Activated T-helper 1 cell treated with anti-CD3 and anti-CD28 coated beads, Interleukin-2, amount 50 U/mL, for 16 hours (primary cell): ENCODE measurements around the gene ATOH8.

Source experiments
- DNase-seq, 2 donors: peaks; one replicate each; pipeline ENCODE4 v3.0.0-alpha.2; 2020; ENCODE audit warnings: low read depth in 1 of 2, low spot score in 1 of 2

The ATOH8 gene

DNA sequence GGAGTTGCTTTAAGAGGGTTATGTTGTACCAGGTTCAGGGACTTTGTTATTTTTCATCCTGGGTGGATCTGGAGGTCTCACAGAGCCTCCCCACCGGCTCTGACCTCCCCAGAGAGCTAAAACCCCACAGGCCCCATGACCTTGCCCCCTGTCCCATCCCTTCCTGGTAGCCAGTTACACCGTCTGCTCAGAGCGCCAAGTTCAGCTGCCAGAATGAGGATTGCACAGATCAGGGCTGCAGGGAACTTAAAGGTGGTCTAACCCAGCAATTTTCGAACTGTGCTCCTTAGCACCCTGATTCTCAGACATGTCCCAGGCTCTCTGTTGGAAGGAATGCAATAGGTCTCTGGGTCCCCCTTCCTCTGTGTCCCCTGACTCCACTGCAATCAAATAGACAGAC, 32.1 kb downstream of the ATOH8 start:
- DNase-seq: no peak

DNA sequence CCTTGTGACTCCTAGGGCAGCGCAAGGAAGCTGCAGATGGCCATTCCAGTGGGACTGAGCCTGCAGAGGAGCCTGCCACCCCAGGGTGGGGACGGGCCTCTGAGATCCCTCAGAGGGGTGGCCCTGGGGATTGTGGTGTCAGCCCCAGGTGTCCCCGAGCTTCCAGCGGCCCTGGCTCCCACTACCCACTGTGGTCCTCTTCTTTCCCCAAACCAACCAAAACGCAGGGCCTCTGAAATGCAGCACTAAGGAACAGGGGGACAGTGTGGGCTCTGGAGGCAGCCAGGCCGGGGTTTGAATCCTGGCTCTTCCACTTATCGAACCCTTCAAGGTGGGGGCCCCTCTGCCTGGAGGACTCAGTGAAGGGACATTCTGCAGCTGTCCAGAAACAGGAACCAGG, 32.7 kb downstream of the ATOH8 start:
- no peak for DNase-seq

DNA sequence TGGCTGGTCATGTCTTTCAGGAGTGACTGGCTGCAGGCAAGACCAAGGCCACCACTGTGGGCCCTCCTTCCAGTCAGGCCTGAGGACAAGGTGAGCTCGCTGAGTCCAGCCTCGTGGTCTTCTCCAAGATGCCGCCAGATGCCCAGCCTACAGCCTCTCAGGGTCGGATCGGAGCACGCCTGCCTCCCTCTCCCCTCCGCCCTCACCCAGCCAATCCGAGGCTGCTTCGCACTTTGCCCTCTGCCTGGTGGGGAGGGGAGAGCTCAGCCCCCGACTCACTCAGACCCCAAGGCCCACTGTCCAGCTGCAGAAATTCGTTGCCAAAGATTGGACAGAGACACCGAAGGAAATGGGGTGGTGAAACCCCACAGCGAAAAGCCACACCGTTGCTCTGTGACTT, 33.1 kb downstream of the ATOH8 start:
- no peak for DNase-seq

DNA sequence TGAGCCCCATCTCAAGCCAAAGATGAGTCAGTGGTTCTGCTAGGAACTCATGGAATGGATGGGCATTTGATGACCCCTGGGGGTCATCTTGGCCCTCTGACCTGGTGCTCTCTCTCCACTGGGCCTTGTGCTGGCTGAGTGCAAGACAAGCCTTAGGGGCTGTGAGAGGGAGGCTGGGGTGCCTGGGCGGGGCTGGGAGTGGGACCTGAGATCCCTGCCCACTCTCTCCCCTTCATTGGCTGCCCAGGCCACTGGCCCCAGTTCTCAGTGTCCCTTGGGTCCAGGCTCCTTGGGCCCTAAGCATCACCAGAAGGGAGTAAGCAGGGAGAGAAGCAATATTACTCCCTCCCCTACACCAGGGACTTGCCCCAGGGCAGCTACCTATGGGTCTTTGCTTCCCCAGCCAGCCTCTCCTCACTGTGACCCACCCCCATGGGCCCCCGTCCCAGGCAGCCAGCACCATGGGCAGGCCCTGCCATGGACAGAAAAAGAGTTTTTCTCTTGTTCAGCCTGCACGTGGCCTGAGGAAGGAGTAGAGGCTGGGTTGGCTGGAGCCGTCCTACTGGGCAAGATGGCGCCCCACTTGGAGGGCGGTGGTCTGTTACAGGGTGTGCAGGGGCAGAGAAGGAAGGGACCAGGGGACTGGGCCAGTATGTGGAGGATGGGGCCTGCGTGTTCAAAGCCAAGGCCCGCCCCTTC, 33.6 kb downstream of the ATOH8 start:
- DNase-seq: no peak

DNA sequence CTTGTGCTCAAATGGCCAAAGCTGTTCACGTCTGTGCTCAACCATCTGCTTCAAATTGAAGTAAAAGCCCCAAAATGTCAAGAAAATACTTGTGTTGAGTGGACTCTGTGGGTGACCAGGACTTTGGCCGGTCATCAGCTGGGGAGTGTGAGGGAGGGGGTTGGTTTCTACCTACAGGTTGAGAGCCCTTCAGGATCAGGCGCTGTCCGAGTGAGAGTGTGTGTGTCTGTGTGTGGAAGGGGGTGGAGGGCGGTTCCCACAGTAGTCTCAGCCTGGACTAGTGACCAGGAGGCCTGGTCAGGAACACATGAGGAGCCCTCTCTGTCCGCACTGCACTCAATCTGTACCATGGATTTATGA, 34.2 kb downstream of the ATOH8 start:
- DNase-seq: no peak

DNA sequence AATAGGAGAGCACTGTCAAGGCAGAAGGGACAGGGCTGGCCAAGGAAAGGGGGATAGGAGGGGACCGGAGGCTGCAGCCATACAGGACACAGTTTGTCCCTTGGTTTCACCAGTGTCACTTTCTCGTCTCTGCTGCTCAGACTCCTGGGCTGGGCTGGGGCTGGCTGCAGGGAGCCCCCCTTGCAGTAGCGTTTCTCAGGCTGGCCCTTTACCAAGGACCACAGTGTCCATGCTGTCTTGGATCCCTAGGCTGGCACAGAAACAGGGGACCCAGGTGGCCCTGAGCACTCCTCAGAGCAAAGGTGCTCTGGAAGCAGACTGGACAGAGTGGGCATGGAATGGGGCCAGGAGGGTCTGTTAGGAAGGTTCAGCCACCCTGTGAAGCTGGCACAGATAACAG, 34.8 kb downstream of the ATOH8 start:
- no peak for DNase-seq

DNA sequence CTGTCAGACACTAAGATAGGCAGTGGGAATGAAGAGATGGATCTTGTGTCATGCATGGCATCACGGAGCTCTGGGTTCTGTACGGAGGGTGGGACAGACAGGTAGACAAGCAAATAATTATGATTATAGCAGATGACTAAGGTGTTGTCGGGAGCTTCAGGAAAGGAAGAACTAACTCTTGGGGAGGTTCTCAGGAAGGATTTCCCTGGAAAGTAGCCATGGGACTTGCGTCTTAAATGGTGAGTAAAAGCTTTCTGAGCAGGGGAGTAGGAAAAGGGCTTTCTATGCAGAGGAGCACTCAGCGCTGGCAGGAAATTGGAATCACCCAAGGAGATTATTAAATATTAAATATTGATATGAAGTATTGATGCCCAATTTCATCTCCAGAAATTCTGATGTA, 35.5 kb downstream of the ATOH8 start:
- no peak for DNase-seq

DNA sequence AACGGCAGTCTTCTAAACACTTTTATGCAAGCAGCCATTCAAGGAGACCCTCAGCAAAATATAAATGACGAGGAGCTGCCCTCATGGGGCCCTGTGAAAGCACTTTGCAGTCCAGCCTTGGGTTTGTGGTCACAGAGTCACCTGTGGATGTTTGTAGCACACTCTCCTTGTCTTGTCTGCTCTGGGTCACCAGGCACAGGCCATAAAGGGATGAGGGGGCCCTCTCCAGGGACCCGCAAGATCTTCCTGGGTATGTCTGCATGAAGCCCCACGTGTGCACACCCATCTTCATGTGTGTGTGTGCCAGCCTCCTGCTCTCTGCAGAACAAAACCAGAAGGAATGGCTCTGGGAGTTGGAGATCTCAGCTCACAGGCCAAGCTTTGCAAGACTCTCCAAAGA, 36.2 kb downstream of the ATOH8 start:
- DNase-seq: no peak

DNA sequence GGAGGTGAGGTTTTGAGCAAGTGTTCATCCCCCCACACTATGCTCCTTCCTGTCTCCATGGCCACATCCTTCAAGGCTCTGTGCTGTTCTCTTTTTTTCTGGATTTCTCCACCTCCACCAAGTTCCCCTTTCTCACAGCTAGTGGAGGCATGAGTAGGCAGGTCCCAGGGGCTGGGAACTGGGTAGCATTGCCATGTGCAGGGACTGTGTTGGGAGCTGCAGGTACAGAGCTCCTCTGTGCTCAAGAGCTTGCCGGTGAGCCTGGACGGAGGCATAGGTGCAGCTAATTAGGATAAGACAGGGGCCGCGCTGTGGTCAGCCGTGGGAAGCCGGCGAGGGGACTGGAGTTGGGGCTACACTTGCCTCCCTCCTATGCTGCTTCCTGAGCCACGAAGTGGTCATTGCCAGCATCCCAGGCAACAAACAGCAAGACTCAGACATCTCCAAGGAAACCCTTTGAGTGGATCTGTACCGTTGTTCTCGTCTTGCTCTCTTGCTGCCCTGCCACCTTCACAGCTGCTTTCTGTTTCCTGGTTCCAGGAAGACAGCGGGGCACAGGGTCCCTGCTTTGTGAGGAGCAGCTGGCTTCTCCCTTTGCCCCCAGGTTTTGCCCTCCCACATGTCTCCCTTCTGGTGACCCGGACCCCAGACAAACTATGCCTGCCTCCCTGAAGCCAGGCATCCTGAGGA, 36.9 kb downstream of the ATOH8 start:
- no peak for DNase-seq

DNA sequence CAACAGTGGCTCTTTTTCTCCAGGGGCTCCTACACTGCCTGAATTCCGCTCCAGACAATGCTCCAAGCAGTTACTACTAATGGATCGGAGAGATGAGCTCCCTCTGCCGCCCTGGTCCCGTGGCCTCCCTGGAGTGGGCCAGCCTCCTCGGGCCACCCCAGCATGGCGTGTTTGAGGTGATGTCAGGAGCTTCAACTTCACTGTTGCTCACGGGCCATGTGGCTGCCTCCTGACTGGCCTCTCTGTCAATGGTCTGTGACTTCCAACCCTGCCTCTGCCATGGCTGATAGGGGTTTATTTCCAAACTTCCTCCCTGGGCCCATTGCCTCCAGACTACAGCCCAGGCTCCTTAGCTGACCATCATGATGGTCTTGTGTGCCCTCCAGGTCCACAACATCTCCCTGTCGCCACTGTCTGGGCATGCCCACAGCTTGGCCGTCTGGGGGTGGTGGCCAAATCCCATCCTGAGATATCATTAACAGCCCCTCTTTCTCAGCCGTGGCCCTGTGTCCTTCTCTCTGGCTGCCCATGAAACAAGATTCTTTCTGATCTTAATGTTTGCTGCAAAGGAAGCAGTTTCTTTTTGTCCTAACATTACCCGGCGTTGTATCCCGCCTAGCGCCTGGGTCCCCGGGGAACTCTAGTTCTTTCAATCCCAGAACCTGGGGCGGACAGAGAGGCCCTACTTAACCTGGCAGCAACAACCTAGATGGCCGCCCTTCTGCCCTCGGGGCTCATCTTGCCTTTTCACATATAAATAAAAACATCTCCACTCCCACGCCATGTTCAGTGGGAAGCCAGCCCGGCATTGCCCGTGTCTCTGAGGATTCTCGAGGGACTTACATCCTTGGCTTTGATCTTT, 38.1 kb downstream of the ATOH8 start:
- no peak for DNase-seq

DNA sequence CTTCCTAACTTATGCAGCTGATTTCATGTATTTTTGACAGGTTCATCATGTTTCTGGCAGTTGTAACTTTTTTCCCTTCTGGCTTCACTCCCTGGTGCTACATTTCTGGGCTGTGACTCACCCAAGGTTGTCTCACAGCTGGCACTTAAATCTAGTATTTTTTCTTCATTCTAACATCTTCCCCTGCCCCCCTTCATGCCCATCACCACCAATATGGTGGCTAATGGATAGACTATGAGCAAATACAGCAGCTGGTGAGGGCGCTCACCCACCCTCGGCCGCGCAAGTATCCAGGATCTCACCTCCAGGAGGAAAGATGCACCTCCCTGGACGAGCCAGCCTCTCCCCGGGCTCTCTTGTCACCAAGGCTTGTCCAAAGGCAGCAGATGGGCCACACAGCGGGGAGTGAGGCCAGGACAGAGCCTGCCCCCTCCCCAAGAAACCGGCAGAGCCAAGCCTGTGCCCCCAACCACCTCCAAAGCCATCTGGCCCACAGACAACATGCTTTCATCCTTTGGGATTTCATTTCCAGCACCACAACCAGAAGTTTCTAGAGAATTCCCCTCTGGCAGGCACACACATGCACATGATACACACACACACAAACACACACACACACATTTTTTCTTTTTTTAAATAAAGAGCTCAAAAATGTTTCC, 39.1 kb downstream of the ATOH8 start:
- no peak for DNase-seq

DNA sequence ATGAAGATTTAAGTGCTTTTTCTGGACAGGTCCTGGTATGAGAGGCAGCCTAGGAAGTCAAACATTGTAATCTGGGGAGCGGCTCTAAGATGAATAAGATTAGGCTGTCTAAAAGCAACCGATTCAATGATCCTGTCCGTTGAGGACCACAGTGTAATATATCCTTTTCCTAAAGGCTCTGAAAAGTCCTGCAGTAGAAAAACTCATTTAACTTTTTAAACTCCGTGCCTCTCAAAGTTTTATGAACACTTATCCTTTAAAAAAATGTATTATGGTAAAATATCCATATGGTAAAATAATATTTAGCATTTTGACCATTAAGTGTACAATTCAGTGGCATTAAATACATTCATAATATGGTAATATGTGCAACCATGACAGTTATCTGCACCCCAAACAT, 39.8 kb downstream of the ATOH8 start:
- no peak for DNase-seq

DNA sequence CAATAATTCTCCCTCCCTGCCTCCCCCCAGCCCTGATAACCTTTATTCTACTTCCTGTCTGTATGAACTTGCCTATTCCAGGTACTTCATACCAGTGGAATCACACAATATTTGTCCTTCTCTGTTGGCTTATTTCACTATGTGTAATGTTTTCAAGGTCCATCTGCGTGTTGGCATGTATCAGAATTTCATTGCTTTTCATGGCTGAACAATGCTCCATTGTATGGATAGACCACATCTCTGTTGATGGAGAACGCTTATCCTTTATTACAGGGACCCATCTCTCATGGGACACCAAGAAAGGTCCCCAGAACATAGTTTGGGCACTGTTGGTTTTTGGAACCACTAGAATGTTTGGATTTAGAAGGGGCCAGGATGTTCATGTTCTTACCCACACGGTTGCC, 40.2 kb downstream of the ATOH8 start:
- DNase-seq: no peak

DNA sequence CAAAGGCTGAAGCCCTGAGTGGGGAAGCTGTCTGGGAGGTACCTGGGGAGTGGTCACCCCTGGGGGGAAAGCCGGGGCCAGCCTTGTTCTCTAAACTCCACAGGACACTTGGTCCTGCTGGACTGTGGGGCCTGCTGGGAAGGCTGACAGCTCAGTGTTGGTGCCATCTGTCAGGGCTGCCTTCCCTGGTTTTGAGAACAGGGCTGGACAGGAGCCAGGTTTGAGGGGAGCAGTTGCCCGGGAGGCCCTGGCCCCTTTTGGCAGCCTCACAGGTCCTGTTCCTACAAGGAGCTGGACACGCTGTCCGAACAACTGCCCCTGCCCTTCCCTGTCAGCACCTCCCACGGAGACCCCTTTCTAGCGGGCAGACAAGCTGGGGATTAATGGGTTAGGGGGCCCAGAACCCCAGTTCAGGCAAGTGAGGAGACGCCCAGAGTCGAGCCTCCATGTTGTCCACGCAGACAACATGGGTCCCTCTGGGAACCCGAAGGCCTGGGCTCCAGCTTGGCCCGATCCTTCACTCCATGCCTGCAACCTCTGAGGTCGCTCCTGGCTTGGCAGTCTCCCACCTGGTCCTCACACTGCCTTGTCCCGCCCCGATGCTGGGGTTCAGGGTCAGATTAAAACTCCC, 40.8 kb downstream of the ATOH8 start:
- no peak for DNase-seq

DNA sequence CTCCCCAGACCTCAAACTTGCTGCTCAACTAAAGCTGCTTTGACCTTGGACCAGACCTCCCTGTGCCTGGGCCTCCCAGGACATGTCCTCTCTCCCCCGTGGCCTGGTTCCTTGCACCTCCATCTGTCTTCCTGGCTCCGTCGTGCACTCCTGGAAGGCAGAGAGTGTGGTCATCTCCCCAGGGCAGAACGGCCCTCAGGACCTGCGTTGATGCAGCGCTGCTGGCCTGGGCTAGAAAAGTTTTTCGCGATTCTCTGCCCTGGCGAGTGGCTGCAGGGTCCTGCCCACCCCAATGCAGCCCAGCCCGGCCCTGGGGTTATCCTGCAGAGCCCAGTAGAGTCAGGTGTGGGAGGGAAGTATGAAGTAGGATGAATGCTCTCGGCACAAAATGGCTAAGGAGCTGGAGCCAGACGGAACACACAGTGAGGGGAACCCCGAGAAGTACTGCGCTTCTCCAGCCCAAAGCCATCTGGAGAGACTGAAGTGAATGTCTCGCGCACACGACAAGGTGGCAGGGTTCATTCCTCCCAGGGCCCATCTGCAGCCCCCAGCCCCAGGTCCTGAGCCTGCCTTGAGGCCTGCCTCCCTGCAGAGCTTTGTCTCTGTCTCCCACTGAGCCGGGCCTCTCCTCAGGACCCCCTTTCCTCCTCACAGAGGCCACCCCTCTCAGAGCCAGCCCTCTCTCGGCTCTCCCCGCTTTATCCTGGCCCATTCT, 41.7 kb downstream of the ATOH8 start:
- no peak for DNase-seq

DNA sequence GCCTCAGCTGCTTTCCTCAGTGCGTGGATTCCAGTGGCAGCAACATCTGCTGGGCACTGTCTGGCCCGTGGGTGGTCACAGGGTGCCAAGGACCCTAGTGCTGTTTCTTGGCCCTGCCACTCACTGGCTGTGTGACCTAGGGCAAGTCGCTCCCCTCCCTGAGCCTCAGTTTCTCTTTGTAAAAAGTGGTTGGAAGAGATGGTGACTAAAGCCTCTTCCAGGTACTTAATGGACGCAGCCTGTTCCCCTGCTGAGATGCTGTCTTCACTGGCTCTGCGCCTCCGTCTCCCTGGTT, 42.2 kb downstream of the ATOH8 start:
- no peak for DNase-seq

DNA sequence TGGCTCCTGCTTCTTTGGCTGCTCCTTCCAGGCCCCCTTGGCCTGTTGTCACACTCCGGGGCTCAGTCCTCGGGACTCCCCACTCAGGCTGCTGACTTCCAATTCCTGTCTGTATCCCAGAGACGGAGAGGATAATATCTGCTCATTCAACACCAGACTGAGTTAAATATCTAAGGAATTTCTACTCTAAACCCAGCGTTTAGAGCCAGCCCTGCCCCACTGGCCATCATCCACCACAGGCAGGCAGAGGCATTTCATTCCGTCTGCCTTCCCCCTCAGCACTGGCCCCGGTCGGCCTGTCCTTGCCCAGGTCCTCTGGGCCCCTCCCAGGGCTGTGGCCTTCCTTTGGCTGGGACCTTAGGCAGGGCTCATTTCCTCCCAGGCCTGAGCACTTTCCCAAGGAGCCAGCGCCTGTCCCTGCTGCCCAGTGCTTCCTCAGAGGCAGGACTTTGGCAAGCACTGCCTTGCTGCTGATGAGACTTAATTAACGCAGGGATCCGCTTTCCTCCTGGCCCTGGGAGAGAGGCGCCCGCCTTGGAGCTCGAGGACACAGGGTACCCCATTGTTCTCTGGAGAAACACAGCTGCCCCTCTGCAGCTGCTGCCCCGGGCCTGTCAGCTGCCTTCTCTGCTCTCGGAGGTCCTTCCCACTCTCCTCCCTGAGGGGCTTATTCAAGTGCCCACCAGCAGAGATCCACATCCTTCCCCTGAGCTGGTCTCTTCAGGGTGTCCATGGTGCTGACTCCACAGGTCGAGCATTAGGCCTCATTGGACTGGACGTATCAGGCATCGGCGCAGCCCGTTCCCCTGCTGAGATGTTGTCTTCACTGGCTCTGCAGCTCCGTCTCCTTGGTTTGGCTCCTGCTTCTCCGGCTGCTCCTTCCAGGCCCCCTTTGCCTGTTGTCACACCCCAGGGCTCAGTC, 42.8 kb downstream of the ATOH8 start:
- no peak for DNase-seq

DNA sequence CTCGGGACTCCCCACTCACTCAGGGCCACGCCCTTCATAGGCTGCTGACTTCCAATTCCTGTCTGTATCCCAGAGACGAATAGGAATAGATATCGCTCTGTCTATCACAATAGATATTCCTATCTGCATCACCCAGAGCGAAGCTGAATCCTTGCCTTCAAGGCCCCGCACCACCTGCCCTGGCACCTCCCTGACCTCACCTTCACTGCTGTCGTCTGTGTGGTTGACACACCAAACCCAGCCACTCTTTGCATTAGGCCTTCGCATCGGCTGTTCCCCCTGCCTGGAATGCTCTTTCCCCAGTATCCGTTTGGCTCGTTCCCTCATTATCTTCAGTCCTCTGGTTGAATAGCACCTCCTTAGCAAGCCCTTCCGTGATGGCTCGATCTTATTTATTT, 43.5 kb downstream of the ATOH8 start:
- no peak for DNase-seq

DNA sequence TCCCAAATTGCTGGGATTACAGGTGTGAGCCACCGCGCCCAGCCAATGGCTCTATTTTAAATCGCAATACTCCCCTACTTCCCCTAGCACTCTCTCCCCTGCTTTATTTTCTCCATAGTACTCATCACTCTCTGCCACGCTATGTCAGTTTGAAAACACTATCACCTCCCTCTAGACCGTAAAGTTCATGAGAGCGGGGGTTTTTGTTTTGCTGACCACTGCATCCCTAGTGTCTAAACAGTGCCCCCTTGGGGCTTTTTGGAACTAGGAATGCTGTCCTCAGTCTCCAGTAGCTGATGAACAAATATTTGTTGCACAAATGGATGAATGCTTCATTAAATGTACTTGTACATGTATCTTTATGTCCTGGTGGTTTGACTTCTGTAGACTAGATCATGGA, 44.1 kb downstream of the ATOH8 start:
- DNase-seq: no peak
